HCT116 (cell line): ENCODE results near the gene CFAP97D1. TPM values are rescaled to one million over a fixed set of nuclear protein-coding genes. Genes with fewer than 3 reads are reported as not detected.

Experiments
- ATAC-seq: fragments of 200-7000 bp; cut with Tn5 transposase; 2 replicates; pipeline ENCODE4 v1.9.1; 2020; ENCODE audit warnings: mild to moderate bottlenecking, moderate library complexity
- BruUV-seq: library from RNA; stranded (reverse); fragments of 400-500 nt; replicated peaks from 2 replicates; lab custom pipeline; 2021; lab: Mats Ljungman, UMichigan
- CTCF ChIA-PET: fragments of 300-600 bp; sonication (Branson Sonifier 250); formaldehyde crosslinking; loops from one replicate; lab custom pipeline; 2021; ENCODE audit warnings: antibody characterized with exemption; lab: Charles Lee
- POLR2A ChIA-PET: fragments of 300-600, 350-600 bp; sonication (Branson Sonifier 250); formaldehyde crosslinking; loops from one replicate; lab custom pipeline; 2021; ENCODE audit warnings: antibody characterized with exemption; lab: Charles Lee
- RAD21 ChIA-PET, 2 experiments: fragments of 300-600 bp; sonication (Branson Sonifier 250); formaldehyde crosslinking; loops; one replicate each; lab custom pipeline; 2023; ENCODE audit warnings: low total read pairs in 2 of 2; ENCODE audit not compliant: uncharacterized antibody in 2 of 2, unreplicated experiment in 2 of 2, low non-redundant PET in 1 of 2; lab: Charles Lee
- DNase-seq: peaks from one replicate; pipeline ENCODE4 v3.0.0-alpha.2; 2010; ENCODE audit warnings: low read depth, low spot score
- H2AFZ ChIP-seq: fragments of 200-600 bp; shearing (Covaris generic), sonication (generic); 2 replicates; pipeline ENCODE4 v1.6.1; 2017; ENCODE audit warnings: low read depth, mixed run types, mixed read lengths, antibody characterized with exemption, low read length; ENCODE audit not compliant: poor library complexity, severe bottlenecking
- H3K27ac ChIP-seq: 2 replicates; pipeline ENCODE4 v1.5.1; 2012; ENCODE audit warnings: low read depth, low read length
- H3K27me3 ChIP-seq: fragments of 200-600 bp; sonication (generic); 2 replicates; pipeline ENCODE4 v1.6.1; 2016; ENCODE audit warnings: mixed run types, low read length, mixed read lengths; ENCODE audit not compliant: insufficient read depth
- H3K36me3 ChIP-seq, 2 experiments: fragments of 200-500 bp in 1 of 2; fragments of 200-600 bp in 1 of 2; sonication (Bioruptor generic) in 1 of 2; sonication (generic) in 1 of 2; 2 replicates each; pipeline versions ENCODE4 v1.5.1 to v1.6.1; 2014 to 2016; ENCODE audit warnings: low read length in 2 of 2, inconsistent platforms in 1 of 2, mixed read lengths in 1 of 2, mixed run types in 1 of 2; ENCODE audit not compliant: insufficient read depth in 2 of 2, control insufficient read depth in 1 of 2
- H3K4me1 ChIP-seq, 2 experiments: fragments of 200-600 bp in 1 of 2; sonication (generic) in 1 of 2; 2 replicates each; pipeline versions ENCODE4 v1.5.1 to v1.6.1; 2012 to 2017; ENCODE audit warnings: low read length in 2 of 2, inconsistent platforms in 1 of 2, mild to moderate bottlenecking in 1 of 2, mixed read lengths in 1 of 2, mixed run types in 1 of 2, moderate library complexity in 1 of 2; ENCODE audit not compliant: insufficient read depth in 2 of 2, control insufficient read depth in 1 of 2
- H3K4me2 ChIP-seq: fragments of 200-600 bp; sonication (generic); 2 replicates; pipeline ENCODE4 v1.6.1; 2017; ENCODE audit warnings: mixed run types, low read length, mixed read lengths
- H3K4me3 ChIP-seq, 2 experiments: fragments of 200-600 bp in 1 of 2; sonication (generic) in 1 of 2; replicated peaks in 1 of 2; 2 replicates each; pipeline ENCODE4 v1.5.1; 2011 to 2016; ENCODE audit warnings: low read length in 2 of 2, control low read depth in 1 of 2, low read depth in 1 of 2, mild to moderate bottlenecking in 1 of 2, mixed read lengths in 1 of 2, mixed run types in 1 of 2
- H3K79me2 ChIP-seq: fragments of 200-600 bp; sonication (generic); 2 replicates; pipeline ENCODE4 v1.6.1; 2017; ENCODE audit warnings: mild to moderate bottlenecking, mixed run types, low read length, moderate library complexity, mixed read lengths; ENCODE audit not compliant: insufficient read depth
- H3K9ac ChIP-seq: fragments of 200-600 bp; sonication (generic); 2 replicates; pipeline ENCODE4 v1.6.1; 2016; ENCODE audit warnings: low read length, mixed read lengths
- H3K9me2 ChIP-seq: fragments of 200-600 bp; sonication (generic), shearing (Covaris generic); 2 replicates; pipeline ENCODE4 v1.6.1; 2017; ENCODE audit warnings: mixed run types, mild to moderate bottlenecking, moderate library complexity; ENCODE audit not compliant: insufficient read depth
- H3K9me3 ChIP-seq, 2 experiments: fragments of 200-500 bp in 1 of 2; fragments of 200-600 bp in 1 of 2; sonication (Bioruptor generic) in 1 of 2; sonication (generic) in 1 of 2; 2 replicates each; pipeline ENCODE4 v1.6.1; 2014 to 2017; ENCODE audit warnings: low read length in 2 of 2, mixed read lengths in 2 of 2, inconsistent platforms in 1 of 2, low read depth in 1 of 2, mild to moderate bottlenecking in 1 of 2, mixed run types in 1 of 2, moderate library complexity in 1 of 2; ENCODE audit not compliant: control insufficient read depth in 1 of 2, insufficient read depth in 1 of 2
- H4K20me1 ChIP-seq: fragments of 200-600 bp; sonication (generic), shearing (Covaris generic); 2 replicates; pipeline ENCODE4 v1.6.1; 2017; ENCODE audit warnings: mixed run types, mild to moderate bottlenecking, moderate library complexity; ENCODE audit not compliant: insufficient read depth
- CBX3 ChIP-seq: IDR thresholded peaks from 2 replicates; pipeline ENCODE4 v1.6.1; 2012; ENCODE audit warnings: low read depth
- EGR1 ChIP-seq: IDR thresholded peaks from 2 replicates; pipeline ENCODE4 v1.6.1; 2012; ENCODE audit warnings: low read depth
- ELF1 ChIP-seq: IDR thresholded peaks from 2 replicates; pipeline ENCODE4 v1.6.1; 2012; ENCODE audit warnings: low read depth, borderline replicate concordance
- POLR2A ChIP-seq: IDR thresholded peaks from 2 replicates; pipeline ENCODE4 v1.7.0; 2011; ENCODE audit warnings: borderline replicate concordance; ENCODE audit not compliant: insufficient read depth, insufficient read length; ENCODE audit errors: extremely low read depth
- POLR2AphosphoS5 ChIP-seq: IDR thresholded peaks from 2 replicates; pipeline ENCODE4 v1.6.1; 2011; ENCODE audit warnings: mild to moderate bottlenecking, low read depth, low read length, moderate library complexity
- RAD21 ChIP-seq: IDR thresholded peaks from 2 replicates; pipeline ENCODE4 v1.6.1; 2012; ENCODE audit warnings: low read depth, mild to moderate bottlenecking
- SIN3A ChIP-seq: IDR thresholded peaks from 2 replicates; pipeline ENCODE4 v1.6.1; 2012; ENCODE audit warnings: low read depth
- SRF ChIP-seq: IDR thresholded peaks from 2 replicates; pipeline ENCODE4 v1.6.1; 2012; ENCODE audit warnings: low read depth
- YY1 ChIP-seq: IDR thresholded peaks from 2 replicates; pipeline ENCODE4 v1.6.1; 2011; ENCODE audit warnings: low read length, low read depth, moderate library complexity, mild to moderate bottlenecking; ENCODE audit not compliant: insufficient replicate concordance; ENCODE audit errors: extremely low read depth
- ZFX ChIP-seq: fragments of 450-650 bp; IDR thresholded peaks from 2 replicates; pipeline ENCODE4 v1.6.1; 2017
- ZNF274 ChIP-seq: fragments of 200-500 bp; sonication (Bioruptor generic); IDR thresholded peaks from 2 replicates; pipeline ENCODE4 v1.6.1; 2014; ENCODE audit warnings: mild to moderate bottlenecking, low read depth, low read length, inconsistent platforms
- intact Hi-C: fragments of 100-400 bp; cut with micrococcal nuclease; formaldehyde crosslinking; loops from 2 replicates; pipeline ENCODE4 v1.10.0; 2022
- total RNA-seq: library from RNA; stranded (reverse); gene quantifications from one replicate; pipeline ENCODE4 v1.2.1, GENCODE V29; 2021; ENCODE audit not compliant: unreplicated experiment
- TF ChIP-seq, protein P1 (sequence below): IDR thresholded peaks from 2 replicates; pipeline ENCODE4 v1.6.1; 2012
- TF ChIP-seq, protein P2 (sequence below): IDR thresholded peaks from 2 replicates; pipeline ENCODE4 v1.6.1; 2012; ENCODE audit warnings: low read depth
- TF ChIP-seq, protein P3 (sequence below), 3 experiments: fragments of 200-600 bp in 1 of 3; sonication (generic) in 1 of 3; IDR thresholded peaks in 2 of 3; conservative IDR thresholded peaks in 1 of 3; 2 replicates each; pipeline ENCODE4 v1.5.1; 2012 to 2017; ENCODE audit warnings: low read depth in 2 of 3, low read length in 2 of 3, antibody characterized with exemption in 1 of 3, borderline replicate concordance in 1 of 3, control low read depth in 1 of 3, mild to moderate bottlenecking in 1 of 3, mixed read lengths in 1 of 3, mixed run types in 1 of 3, moderate library complexity in 1 of 3; ENCODE audit not compliant: insufficient read depth in 1 of 3
- TF ChIP-seq, protein P4 (sequence below): IDR thresholded peaks from 2 replicates; pipeline ENCODE4 v1.6.1; 2011; ENCODE audit warnings: mild to moderate bottlenecking, low read length, moderate library complexity; ENCODE audit not compliant: insufficient replicate concordance; ENCODE audit errors: extremely low read depth

Gene CFAP97D1
- total RNA-seq, 1 experiment from 2014 or later = 0.15 TPM

DNA sequence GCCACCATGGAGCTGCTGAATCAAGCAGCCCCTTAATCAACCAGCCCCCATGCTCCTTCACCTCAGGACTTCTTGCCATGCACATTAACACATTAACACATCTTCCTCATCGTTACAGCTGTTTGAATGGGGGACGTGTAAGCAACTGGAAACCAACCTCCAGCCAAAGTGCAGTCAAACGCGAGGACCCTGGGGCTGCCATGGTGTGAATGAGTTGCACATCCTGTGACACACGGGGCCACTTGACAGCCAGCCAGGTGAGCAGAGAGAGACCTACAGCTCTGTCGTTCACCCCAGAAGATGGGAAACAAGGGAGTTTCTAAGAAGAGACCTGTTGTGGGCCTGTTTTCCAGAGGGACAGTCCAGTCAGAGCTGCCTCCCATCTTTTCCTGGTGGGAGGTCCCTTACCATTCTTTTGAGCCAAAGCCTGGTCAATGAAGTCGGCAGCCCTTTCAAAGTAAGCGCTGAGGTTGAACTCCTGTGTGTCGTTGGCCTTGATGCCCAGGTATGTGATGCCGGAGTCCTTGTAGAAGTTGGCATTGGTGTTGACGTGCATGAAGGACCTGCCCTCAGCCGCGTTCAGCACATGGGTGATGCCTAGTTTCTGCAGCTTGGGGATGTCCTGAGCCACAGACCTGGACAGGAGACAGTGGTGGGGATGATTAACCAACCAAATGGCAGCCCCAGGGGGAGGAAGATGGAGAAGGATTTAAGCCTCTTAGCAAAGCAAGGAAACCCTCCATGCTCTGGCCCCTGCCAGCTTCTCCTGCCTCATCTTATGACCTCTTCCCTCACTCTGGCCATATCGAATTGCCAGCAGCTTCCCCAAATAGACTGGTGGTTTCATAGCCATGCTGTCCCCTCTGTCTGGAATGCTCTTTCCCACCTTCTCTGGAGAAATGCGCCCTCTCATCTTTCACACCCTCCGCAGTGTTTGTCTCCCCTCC is 5.7 kb upstream of the CFAP97D1 start:
- RAD21 ChIA-PET = no interaction called here
- no peak overlapping the region for H3K9ac ChIP-seq
- POLR2A ChIA-PET = interaction anchor here (0.6 kb wide), 1 partner anchor 227 kb away, joined by 3 read pairs; no protein-coding TSS in a partner anchor
- DNase-seq (no peak), ATAC-seq (no peak)
- no peaks in the 10 kb centered on the region for H3K27me3 ChIP-seq
- H3K9me2 ChIP-seq = no peaks in the 10 kb centered on the region
- intact Hi-C loops = no loop called here
- no peak overlapping the region for H3K27ac ChIP-seq
- H2AFZ ChIP-seq = no peak overlapping the region
- no peaks in the 10 kb centered on the region for H4K20me1 ChIP-seq
- peaks cover 6 to 10% of the 10 kb centered on the region in 2 experiments; a peak in 3 of 4 replicates for H3K4me1 ChIP-seq
- H3K36me3 ChIP-seq = peaks cover 23 to 36% of the 10 kb centered on the region in 2 experiments; a peak in 3 of 4 replicates
- no TSS peak for BruUV-seq
- H3K4me2 ChIP-seq = no peak overlapping the region
- H3K4me3 ChIP-seq = no peak overlapping the region
- TF ChIP-seq POLR2AphosphoS5 (no peak), EGR1 (no peak), SRF (no peak), YY1 (no peak), CBX3 (no peak), SIN3A (no peak), POLR2A (no peak), ELF1 (no peak), RAD21 (no peak), ZFX (no peak), ZNF274 (no peak)
- TF ChIP-seq, protein P1, sequence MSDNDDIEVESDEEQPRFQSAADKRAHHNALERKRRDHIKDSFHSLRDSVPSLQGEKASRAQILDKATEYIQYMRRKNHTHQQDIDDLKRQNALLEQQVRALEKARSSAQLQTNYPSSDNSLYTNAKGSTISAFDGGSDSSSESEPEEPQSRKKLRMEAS = no peak
- TF ChIP-seq, protein P2, sequence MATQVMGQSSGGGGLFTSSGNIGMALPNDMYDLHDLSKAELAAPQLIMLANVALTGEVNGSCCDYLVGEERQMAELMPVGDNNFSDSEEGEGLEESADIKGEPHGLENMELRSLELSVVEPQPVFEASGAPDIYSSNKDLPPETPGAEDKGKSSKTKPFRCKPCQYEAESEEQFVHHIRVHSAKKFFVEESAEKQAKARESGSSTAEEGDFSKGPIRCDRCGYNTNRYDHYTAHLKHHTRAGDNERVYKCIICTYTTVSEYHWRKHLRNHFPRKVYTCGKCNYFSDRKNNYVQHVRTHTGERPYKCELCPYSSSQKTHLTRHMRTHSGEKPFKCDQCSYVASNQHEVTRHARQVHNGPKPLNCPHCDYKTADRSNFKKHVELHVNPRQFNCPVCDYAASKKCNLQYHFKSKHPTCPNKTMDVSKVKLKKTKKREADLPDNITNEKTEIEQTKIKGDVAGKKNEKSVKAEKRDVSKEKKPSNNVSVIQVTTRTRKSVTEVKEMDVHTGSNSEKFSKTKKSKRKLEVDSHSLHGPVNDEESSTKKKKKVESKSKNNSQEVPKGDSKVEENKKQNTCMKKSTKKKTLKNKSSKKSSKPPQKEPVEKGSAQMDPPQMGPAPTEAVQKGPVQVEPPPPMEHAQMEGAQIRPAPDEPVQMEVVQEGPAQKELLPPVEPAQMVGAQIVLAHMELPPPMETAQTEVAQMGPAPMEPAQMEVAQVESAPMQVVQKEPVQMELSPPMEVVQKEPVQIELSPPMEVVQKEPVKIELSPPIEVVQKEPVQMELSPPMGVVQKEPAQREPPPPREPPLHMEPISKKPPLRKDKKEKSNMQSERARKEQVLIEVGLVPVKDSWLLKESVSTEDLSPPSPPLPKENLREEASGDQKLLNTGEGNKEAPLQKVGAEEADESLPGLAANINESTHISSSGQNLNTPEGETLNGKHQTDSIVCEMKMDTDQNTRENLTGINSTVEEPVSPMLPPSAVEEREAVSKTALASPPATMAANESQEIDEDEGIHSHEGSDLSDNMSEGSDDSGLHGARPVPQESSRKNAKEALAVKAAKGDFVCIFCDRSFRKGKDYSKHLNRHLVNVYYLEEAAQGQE = no peak
- TF ChIP-seq, protein P3, sequence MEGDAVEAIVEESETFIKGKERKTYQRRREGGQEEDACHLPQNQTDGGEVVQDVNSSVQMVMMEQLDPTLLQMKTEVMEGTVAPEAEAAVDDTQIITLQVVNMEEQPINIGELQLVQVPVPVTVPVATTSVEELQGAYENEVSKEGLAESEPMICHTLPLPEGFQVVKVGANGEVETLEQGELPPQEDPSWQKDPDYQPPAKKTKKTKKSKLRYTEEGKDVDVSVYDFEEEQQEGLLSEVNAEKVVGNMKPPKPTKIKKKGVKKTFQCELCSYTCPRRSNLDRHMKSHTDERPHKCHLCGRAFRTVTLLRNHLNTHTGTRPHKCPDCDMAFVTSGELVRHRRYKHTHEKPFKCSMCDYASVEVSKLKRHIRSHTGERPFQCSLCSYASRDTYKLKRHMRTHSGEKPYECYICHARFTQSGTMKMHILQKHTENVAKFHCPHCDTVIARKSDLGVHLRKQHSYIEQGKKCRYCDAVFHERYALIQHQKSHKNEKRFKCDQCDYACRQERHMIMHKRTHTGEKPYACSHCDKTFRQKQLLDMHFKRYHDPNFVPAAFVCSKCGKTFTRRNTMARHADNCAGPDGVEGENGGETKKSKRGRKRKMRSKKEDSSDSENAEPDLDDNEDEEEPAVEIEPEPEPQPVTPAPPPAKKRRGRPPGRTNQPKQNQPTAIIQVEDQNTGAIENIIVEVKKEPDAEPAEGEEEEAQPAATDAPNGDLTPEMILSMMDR (IDR thresholded peaks at IDR 0.05 in 2 of 3, conservative IDR thresholded peaks at IDR 0.05 in 1 of 3; ENCODE audit: borderline replicate concordance in 1 of 3, insufficient read depth in 1 of 3, low read depth in 2 of 3, low read length in 2 of 3) = no peak
- TF ChIP-seq, protein P4, sequence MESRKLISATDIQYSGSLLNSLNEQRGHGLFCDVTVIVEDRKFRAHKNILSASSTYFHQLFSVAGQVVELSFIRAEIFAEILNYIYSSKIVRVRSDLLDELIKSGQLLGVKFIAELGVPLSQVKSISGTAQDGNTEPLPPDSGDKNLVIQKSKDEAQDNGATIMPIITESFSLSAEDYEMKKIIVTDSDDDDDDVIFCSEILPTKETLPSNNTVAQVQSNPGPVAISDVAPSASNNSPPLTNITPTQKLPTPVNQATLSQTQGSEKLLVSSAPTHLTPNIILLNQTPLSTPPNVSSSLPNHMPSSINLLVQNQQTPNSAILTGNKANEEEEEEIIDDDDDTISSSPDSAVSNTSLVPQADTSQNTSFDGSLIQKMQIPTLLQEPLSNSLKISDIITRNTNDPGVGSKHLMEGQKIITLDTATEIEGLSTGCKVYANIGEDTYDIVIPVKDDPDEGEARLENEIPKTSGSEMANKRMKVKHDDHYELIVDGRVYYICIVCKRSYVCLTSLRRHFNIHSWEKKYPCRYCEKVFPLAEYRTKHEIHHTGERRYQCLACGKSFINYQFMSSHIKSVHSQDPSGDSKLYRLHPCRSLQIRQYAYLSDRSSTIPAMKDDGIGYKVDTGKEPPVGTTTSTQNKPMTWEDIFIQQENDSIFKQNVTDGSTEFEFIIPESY = no peak
- CTCF ChIA-PET = no interaction called here
- H3K79me2 ChIP-seq = peaks cover 30% of the 10 kb centered on the region
- no peaks in the 10 kb centered on the region for H3K9me3 ChIP-seq
